GM18505 (cell line): Measurements from ENCODE around the gene BRD3OS.
"Not testable (repeated sequence)": the region's sequence is repeated elsewhere in the genome, so short reads cannot be mapped to it uniquely, and the experiment has no call there.

Experiments used
- ATAC-seq: cut with Tn5 transposase; IDR thresholded peaks from one replicate; pipeline ENCODE4 v1.9.1; 2021; ENCODE audit not compliant: unreplicated experiment
- POLR2A ChIP-seq: IDR thresholded peaks from 4 replicates; pipeline ENCODE4 v1.6.1; 2011; ENCODE audit warnings: borderline replicate concordance; ENCODE audit not compliant: insufficient read depth, insufficient read length; ENCODE audit errors: extremely low read depth

The BRD3OS gene

DNA sequence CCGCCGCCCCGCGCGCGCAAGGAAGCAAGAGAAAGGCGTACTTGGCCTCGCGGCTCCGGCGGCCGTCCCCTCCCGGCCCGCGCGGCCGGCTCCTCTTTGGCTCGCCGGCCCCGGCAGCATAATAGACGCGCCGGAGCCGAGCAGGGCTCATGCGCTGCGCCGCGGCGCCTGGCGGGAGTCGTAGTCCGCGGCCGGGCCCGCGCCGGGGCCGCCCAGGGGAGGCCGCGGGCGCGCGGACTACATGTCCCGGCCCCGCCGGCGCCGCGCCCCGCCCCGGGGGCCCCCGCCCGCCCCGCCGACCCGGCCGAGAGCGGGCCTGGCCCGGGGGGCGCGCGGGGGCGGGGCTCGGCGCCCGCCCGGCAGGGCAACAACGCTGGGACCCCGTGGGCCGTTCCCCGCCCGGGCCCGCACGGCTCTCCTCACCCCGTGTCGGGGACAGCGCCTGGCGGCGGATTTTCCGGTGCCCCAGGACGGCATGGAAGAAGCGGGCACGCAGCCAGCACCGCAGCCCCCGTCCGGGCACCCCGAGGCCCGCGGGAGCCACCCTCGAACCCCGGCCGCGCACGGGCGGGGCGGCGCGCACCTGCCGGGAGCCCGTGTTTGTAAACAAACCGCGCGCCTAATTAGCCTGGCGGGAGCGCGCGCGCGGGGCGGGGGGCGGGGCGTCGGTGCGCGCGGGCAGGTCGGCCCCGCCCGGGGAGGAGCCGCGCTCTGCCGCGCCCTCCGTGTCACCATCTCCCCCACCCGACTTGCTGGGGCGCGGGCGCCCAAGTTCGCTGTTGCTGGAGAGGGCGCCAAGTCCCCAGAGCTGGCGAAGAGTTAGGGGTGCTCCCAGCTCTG is 42.8 kb downstream of the BRD3OS start, which contains the start of gene BRD3:
Gene BRD3, minus strand, starts transcription at position 123 of the 840 bp plus-strand sequence. CDS start 14,549 bp downstream, outside the sequence.
- peak; percentile 63 for ATAC-seq
- TF ChIP-seq POLR2A = peak; percentile 65

DNA sequence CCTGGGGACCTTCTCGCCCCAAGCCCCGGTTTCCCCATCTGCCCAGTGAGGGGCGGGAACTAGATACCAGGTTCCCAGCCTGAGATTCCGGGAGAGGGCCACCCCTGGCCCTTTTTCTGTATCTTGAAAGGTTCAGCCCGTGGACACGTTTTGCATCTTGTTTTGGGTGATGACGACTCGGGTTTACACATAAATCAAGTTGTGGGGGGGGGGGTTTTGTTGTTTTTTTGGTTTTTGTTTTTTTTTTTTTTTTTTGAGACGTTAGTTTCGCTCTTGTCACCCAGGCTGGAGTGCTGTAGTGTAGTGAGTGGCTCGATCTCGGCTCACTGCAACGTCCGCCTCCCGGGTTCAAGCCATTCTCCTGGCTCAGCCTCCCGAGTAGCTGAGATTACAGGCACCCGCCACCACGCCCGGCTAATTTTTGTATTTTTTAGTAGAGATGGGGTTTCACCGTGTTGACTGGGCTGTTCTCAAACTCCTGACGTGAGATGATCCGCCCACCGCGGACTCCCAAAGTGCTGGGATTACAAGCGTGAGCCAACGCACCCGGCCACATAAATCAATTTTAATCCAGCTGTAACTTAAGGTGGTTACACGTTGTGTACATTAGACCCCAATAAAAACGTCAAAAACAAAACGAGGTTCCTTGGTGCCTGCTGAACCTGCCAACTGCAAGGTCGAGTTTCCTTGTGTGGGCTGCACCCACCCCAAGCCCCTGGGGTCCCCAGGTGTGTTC is 43.6 kb downstream of the BRD3OS start:
- TF ChIP-seq POLR2A = no peak
- ATAC-seq = no peak

DNA sequence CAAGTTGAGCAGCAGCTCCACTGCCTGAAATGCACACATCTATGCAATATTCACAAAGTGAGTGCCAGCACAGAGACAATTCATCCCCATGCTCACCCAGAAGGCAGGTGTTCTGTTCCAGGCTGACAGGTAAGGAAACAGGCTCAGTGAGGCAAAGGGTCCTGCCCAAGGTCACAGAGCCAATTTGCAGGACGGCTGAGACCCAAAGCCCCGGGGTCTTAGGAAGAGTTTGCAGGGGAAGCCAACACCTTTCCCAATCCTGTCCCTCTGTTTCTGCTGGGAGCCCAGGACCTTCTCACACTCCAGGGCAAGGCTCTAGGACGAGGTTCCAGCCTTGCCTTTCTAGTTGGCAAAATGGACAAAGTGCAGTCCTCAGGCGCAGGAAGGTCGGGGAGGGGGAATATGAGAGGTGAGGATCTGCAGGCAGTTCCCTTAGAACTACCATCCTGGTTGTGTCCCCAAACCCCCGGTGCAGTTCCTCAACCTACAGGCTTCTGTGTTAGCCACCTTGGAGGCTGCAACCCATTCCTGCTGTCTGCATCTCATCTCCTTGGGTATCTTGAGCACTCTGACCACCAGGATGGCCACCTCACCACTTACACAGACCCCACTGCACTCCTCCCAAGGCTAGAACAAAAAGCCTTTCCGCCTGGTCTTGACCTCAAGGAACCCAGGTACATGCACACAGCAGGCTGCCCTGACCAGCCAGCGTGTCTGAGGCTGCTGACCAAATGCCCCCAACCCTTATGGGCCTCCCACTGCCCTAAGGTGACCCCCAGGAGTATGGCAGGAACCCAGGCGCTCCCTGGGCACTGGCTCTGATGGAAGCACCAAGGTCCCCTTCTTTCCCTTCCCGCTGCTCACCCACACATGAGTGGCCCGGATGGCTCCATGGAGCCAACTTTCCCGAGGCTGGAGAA is 44.5 kb downstream of the BRD3OS start:
- no peak for TF ChIP-seq POLR2A
- ATAC-seq = no peak

- ATAC-seq = no peak
- TF ChIP-seq POLR2A = no peak
These were observed 45.9 kb downstream of the BRD3OS start for GRCh38 chr9:134071149-134071548.

GRCh38 chr9:134072683-134073082 is 47.4 kb downstream of the BRD3OS start:
- ATAC-seq = not testable (repeated sequence)

- no peak for TF ChIP-seq POLR2A
- no peak for ATAC-seq
These were observed 48.2 kb downstream of the BRD3OS start for GRCh38 chr9:134073500-134073899.

GRCh38 chr9:134075689-134076088 is 50.4 kb downstream of the BRD3OS start:
- not testable (repeated sequence) for ATAC-seq

GRCh38 chr9:134076644-134077043 is 51.4 kb downstream of the BRD3OS start:
- no peak for ATAC-seq
- no peak for TF ChIP-seq POLR2A
